ENCODE measurements around the gene CBX4.

- TF ChIP-seq, protein P1, sequence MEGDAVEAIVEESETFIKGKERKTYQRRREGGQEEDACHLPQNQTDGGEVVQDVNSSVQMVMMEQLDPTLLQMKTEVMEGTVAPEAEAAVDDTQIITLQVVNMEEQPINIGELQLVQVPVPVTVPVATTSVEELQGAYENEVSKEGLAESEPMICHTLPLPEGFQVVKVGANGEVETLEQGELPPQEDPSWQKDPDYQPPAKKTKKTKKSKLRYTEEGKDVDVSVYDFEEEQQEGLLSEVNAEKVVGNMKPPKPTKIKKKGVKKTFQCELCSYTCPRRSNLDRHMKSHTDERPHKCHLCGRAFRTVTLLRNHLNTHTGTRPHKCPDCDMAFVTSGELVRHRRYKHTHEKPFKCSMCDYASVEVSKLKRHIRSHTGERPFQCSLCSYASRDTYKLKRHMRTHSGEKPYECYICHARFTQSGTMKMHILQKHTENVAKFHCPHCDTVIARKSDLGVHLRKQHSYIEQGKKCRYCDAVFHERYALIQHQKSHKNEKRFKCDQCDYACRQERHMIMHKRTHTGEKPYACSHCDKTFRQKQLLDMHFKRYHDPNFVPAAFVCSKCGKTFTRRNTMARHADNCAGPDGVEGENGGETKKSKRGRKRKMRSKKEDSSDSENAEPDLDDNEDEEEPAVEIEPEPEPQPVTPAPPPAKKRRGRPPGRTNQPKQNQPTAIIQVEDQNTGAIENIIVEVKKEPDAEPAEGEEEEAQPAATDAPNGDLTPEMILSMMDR (IDR thresholded peaks at IDR 0.05) = no peak
- no peak for TF ChIP-seq EP300 (IDR thresholded peaks at IDR 0.05)
Measured at GRCh38 chr17:79821331-79822095, 17.7 kb downstream of the CBX4 start.
